GM12801 (cell line): ENCODE data around the gene AHI1.

Experiments used
- TF ChIP-seq, protein P1 (sequence below): IDR thresholded peaks from one replicate; pipeline ENCODE4 v1.5.1; 2011; ENCODE audit warnings: control low read depth; ENCODE audit not compliant: insufficient read length; ENCODE audit errors: extremely low read depth

AHI1 gene

DNA sequence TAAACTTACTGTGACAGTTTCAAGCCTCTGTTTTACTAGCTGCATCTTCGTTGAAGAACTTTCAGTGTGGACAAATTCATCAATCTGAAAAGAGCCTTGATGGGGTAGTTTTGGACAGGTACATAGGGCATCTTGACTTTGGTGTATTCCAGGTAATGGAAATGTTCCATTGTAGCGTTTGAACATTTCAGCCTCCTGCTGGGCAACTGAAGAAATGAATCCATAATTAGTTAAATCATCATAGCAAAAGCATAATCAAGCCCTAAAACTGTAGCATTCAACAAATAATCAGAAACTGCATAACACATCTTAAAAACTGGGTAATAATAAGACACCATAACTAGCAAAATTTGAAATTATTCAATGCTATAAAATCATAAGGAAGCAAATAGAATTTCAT, 86.2 kb downstream of the AHI1 start:
- TF ChIP-seq, protein P1, sequence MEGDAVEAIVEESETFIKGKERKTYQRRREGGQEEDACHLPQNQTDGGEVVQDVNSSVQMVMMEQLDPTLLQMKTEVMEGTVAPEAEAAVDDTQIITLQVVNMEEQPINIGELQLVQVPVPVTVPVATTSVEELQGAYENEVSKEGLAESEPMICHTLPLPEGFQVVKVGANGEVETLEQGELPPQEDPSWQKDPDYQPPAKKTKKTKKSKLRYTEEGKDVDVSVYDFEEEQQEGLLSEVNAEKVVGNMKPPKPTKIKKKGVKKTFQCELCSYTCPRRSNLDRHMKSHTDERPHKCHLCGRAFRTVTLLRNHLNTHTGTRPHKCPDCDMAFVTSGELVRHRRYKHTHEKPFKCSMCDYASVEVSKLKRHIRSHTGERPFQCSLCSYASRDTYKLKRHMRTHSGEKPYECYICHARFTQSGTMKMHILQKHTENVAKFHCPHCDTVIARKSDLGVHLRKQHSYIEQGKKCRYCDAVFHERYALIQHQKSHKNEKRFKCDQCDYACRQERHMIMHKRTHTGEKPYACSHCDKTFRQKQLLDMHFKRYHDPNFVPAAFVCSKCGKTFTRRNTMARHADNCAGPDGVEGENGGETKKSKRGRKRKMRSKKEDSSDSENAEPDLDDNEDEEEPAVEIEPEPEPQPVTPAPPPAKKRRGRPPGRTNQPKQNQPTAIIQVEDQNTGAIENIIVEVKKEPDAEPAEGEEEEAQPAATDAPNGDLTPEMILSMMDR = no peak

DNA sequence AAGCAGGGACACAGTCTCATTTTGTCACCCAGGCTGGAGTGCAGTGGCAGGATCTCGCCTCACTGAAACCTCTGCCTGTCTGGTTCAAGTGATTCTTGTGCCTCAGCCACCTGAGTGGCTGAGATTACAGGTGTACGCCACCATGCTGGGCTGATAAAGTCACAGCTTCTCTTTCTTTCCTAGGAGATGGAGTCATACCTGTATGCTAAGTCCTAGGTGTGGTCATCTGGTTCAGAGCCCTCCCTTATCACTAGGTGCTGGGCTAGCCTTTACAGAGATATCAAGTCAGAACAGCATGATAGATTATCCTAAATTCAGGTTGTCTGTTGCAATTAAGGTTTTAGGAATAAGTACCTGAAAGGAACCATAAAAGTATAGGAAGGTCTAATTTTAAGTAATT, 86.7 kb downstream of the AHI1 start:
- TF ChIP-seq, protein P1 = no peak

DNA sequence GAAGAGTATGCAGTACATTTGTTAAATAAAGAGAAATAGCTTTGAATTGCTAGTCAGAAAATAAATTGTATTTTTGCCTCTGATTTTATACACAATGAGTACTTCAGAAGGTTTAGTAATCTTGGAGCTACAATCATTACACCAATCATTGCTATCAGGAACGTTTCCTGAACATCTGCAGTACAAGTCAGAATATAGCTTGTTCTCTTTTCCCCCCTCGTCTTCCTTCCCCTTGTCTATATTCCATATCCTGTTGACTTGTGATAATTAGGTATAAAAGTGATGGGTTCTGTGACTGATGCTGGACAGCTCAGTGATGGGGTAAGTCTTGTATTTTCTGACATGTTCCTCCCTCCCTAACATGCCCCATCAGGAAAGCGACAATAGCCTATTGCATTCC, 94.0 kb downstream of the AHI1 start:
- TF ChIP-seq, protein P1 = no peak

DNA sequence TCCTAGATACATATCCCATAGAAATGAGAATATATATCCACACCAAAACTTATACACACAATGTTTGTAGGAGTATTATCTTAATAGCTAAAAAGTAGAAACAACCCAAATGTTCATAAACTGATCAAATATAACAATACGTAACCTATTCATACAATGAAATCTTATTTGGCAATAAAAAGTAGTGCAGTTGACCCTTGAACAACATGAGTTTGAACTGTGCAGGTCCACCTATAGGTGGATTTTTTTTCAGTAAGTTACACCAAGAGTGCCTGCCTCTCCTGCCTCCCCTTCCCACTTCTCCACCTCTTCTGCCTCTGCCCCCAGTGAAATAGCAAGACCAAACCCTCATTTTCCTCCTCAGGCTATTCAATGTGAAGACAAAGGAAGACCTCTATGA, 95.2 kb downstream of the AHI1 start:
- TF ChIP-seq, protein P1 = no peak

DNA sequence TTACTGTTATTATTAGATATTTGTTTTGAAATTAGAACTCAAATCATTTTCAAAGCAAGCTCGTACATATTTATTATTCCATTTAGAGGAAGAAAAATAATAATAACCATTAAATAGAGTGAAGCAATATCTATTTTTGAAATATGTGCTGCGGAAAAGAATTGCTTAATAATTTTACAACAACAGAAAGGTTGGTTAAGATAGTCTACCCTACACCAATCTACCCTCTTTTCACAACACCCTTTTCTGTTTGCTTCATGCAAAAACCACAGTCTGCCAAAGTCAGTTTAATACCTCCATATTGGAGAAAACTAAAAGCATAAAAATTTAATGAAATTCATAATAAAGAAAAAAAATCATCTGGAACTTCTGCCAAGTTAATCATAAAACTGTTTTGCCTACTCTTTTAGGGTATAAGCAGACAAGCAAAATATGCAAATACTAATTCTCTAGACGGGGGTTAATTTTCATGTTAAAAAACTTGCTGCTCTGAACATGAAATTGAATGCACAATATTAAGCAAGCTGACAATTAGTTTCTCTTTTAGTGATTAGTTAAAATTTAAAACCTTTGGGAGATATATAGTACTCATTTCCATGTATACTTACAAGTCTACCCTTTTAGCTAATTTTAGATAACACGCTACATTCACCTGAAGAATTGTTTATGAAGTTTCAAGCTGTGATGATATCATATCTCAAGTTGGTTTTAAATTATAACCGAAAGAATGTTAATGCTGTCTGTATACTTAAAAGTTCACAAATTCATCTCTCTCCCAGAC, 100.2 kb downstream of the AHI1 start:
- TF ChIP-seq, protein P1 = no peak

DNA sequence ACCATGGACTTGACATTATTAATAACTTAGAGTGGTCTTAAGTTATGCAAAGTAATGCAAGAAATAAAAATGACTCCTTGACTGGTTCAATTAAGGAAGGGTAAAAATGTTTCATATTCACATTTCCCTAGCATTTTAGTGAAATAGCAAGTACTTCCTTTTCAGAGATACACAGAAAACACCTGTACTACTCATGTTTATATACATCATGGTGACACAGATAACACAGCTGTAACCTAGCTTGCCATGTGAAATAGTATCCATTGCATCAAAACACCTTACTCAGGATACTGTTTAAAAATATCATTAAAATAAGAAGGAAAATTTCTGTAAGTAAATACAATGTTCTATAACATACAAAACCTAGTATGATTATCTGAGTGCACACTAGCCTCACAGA, 102.4 kb downstream of the AHI1 start:
- TF ChIP-seq, protein P1 = no peak

DNA sequence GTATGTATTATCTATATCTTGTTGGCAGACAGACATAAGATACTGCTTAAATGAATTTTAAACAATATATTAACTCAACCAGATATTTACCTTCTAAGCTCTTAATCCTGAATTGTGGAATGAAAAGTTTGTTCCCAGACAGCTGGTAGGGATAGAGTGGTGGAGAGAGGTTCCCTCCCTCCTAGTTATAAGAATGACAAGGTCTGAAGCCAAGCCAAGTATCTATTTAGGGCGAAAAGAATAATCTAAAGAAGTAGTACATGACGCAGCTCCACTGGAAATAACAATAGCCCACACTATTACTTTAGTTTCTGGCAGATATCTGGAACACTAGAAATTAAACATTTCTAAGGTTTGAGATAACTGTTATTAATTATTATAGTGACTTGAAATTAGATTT, 104.3 kb downstream of the AHI1 start:
- TF ChIP-seq, protein P1 = no peak
